Neural cell (in vitro differentiated cells): Measurements from ENCODE around the gene DDX39B. TPM values are rescaled to one million over a fixed set of nuclear protein-coding genes. Genes with fewer than 3 reads are reported as not detected.

Experiments used
- H2AFZ ChIP-seq: fragments of 200-600, 300-800 bp; sonication (generic), shearing (Covaris generic); 2 replicates; pipeline ENCODE4 v1.6.0; 2014; ENCODE audit warnings: low read depth, mild to moderate bottlenecking, antibody characterized with exemption, low read length, moderate library complexity
- H3F3A ChIP-seq: fragments of 200-600 bp; shearing (Covaris generic); 2 replicates; pipeline ENCODE4 v1.6.1; 2016; ENCODE audit warnings: mild to moderate bottlenecking, moderate library complexity, mixed read lengths, antibody characterized with exemption, low read length; ENCODE audit not compliant: insufficient read depth, poor library complexity, severe bottlenecking
- H3K27ac ChIP-seq: fragments of 200-600, 300-800 bp; sonication (generic), shearing (Covaris generic); 2 replicates; pipeline ENCODE4 v1.5.1; 2014; ENCODE audit warnings: mild to moderate bottlenecking, low read length, moderate library complexity
- H3K27me3 ChIP-seq: fragments of 300-800, 200-600 bp; sonication (generic), shearing (Covaris generic); 2 replicates; pipeline ENCODE4 v1.6.0; 2014; ENCODE audit warnings: mild to moderate bottlenecking, low read depth, low read length, moderate library complexity; ENCODE audit not compliant: insufficient read depth
- H3K36me3 ChIP-seq: fragments of 300-800, 200-600 bp; sonication (generic), shearing (Covaris generic); 2 replicates; pipeline ENCODE4 v1.5.1; 2014; ENCODE audit warnings: mild to moderate bottlenecking, antibody characterized with exemption, low read length, moderate library complexity; ENCODE audit not compliant: insufficient read depth
- H3K4me2 ChIP-seq: fragments of 300-800, 200-600 bp; sonication (generic), shearing (Covaris generic); 2 replicates; pipeline ENCODE4 v1.6.0; 2014; ENCODE audit warnings: mild to moderate bottlenecking, low read length
- H3K4me3 ChIP-seq: fragments of 300-800, 200-600 bp; sonication (generic), shearing (Covaris generic); 2 replicates; pipeline ENCODE4 v1.5.1; 2014; ENCODE audit warnings: mild to moderate bottlenecking, low read length, moderate library complexity
- H3K79me2 ChIP-seq: fragments of 200-600 bp; shearing (Covaris generic); replicated peaks from 2 replicates; pipeline ENCODE4 v1.6.0; 2014; ENCODE audit warnings: mild to moderate bottlenecking, low read length, moderate library complexity; ENCODE audit not compliant: insufficient read depth
- H3K9ac ChIP-seq: fragments of 300-800, 200-600 bp; sonication (generic), shearing (Covaris generic); 2 replicates; pipeline ENCODE4 v1.6.1; 2016; ENCODE audit warnings: mild to moderate bottlenecking, low read length, mixed read lengths
- H3K9me2 ChIP-seq: fragments of 200-600 bp; shearing (Covaris generic); 2 replicates; pipeline ENCODE4 v1.6.1; 2016; ENCODE audit warnings: mild to moderate bottlenecking, low read length, mixed read lengths; ENCODE audit not compliant: insufficient read depth
- H3K9me3 ChIP-seq: fragments of 200-600, 300-800 bp; sonication (generic), shearing (Covaris generic); 2 replicates; pipeline ENCODE4 v1.6.1; 2016; ENCODE audit warnings: mild to moderate bottlenecking, mixed run types, low read length, moderate library complexity, mixed read lengths
- H4K20me1 ChIP-seq: fragments of 200-600 bp; shearing (Covaris generic); 2 replicates; pipeline ENCODE4 v1.6.1; 2016; ENCODE audit warnings: mild to moderate bottlenecking, mixed run types; ENCODE audit not compliant: insufficient read depth
- EP300 ChIP-seq: fragments of 450-650 bp; conservative IDR thresholded peaks from 2 replicates; pipeline ENCODE4 v1.6.1; 2014; ENCODE audit warnings: antibody characterized with exemption, mild to moderate bottlenecking, moderate library complexity; ENCODE audit not compliant: poor library complexity, severe bottlenecking
- EZH2 ChIP-seq: fragments of 200-600, 300-800 bp; shearing (Covaris generic), sonication (generic); IDR thresholded peaks from 2 replicates; pipeline ENCODE4 v1.6.1; 2014; ENCODE audit warnings: antibody characterized with exemption, low read length, borderline replicate concordance, mild to moderate bottlenecking; ENCODE audit not compliant: insufficient read depth, poor library complexity, severe bottlenecking
- MXI1 ChIP-seq: fragments of 450-650 bp; conservative IDR thresholded peaks from 2 replicates; pipeline ENCODE4 v1.6.1; 2014; ENCODE audit warnings: antibody characterized with exemption, mild to moderate bottlenecking; ENCODE audit not compliant: poor library complexity, severe bottlenecking
- POLR2AphosphoS5 ChIP-seq: IDR thresholded peaks from 2 replicates; pipeline ENCODE4 v1.6.1; 2012
- RAD21 ChIP-seq: fragments of 450-650 bp; conservative IDR thresholded peaks from 2 replicates; pipeline ENCODE4 v1.6.1; 2014; ENCODE audit warnings: antibody characterized with exemption, mild to moderate bottlenecking, moderate library complexity
- SMC3 ChIP-seq: fragments of 450-650 bp; conservative IDR thresholded peaks from 2 replicates; pipeline ENCODE4 v1.6.1; 2014; ENCODE audit warnings: antibody characterized with exemption, mild to moderate bottlenecking, moderate library complexity; ENCODE audit not compliant: poor library complexity
- TAF1 ChIP-seq: IDR thresholded peaks from 2 replicates; pipeline ENCODE4 v1.6.1; 2012; ENCODE audit warnings: low read depth
- polyA plus RNA-seq: library from polyadenylated mRNA; depleted of rRNA; stranded (reverse); fragments of >200 nt; gene quantifications from 2 replicates; pipeline ENCODE4 v1.2.3, GENCODE V29; 2014
- TF ChIP-seq, protein P1 (sequence below): fragments of 450-650 bp; IDR thresholded peaks from 2 replicates; pipeline ENCODE4 v1.5.1; 2014; ENCODE audit warnings: antibody characterized with exemption, mild to moderate bottlenecking, moderate library complexity; ENCODE audit not compliant: poor library complexity, severe bottlenecking
- TF ChIP-seq, protein P2 (sequence below): IDR thresholded peaks from 2 replicates; pipeline ENCODE4 v1.6.1; 2012; ENCODE audit warnings: borderline replicate concordance

The DDX39B gene
- polyA plus RNA-seq, 1 donor from 2014 or later: 313 TPM

DNA sequence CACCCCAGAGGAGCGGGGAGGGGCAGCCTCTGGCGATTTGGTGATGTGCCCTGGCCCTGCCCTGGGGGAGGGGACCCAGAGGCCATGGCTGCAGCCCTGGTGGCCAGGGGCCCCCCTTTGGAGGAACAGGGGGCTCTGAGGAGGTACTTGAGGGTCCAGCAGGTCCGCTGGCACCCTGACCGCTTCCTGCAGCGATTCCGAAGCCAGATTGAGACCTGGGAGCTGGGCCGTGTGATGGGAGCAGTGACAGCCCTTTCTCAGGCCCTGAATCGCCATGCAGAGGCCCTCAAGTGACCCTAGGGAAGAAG is 16.5 kb upstream of the DDX39B start:
- Histone ChIP-seq H3K27ac (no peak overlapping the region), H3K9ac (no peak overlapping the region), H3K4me3 (no peak overlapping the region), H4K20me1 (no peaks in the 10 kb centered on the region), H3K9me2 (no peaks in the 10 kb centered on the region), H3K36me3 (no peaks in the 10 kb centered on the region), H3K27me3 (no peaks in the 10 kb centered on the region), H2AFZ (no peak overlapping the region), H3K79me2 (peaks cover 11% of the 10 kb centered on the region), H3K9me3 (no peaks in the 10 kb centered on the region), H3K4me2 (no peak overlapping the region), H3F3A (no peaks in the 10 kb centered on the region)
- TF ChIP-seq MXI1: no peak
- no peak for TF ChIP-seq POLR2AphosphoS5
- no peak for TF ChIP-seq EZH2

GRCh38 chr6:31557443-31558317 is 15.9 kb upstream of the DDX39B start:
- H3K9me2 ChIP-seq: no peaks in the 10 kb centered on the region
- no peak overlapping the region for H3K9ac ChIP-seq
- H3K79me2 ChIP-seq: peaks cover 11% of the 10 kb centered on the region
- no peak overlapping the region for H3K4me3 ChIP-seq
- H2AFZ ChIP-seq: no peak overlapping the region
- no peak overlapping the region for H3K4me2 ChIP-seq
- no peaks in the 10 kb centered on the region for H3F3A ChIP-seq
- no peaks in the 10 kb centered on the region for H3K36me3 ChIP-seq
- TF ChIP-seq RAD21 (no peak), EP300 (no peak), EZH2 (no peak), TAF1 (no peak), SMC3 (no peak), POLR2AphosphoS5 (no peak), MXI1 (no peak)
- TF ChIP-seq, protein P1, sequence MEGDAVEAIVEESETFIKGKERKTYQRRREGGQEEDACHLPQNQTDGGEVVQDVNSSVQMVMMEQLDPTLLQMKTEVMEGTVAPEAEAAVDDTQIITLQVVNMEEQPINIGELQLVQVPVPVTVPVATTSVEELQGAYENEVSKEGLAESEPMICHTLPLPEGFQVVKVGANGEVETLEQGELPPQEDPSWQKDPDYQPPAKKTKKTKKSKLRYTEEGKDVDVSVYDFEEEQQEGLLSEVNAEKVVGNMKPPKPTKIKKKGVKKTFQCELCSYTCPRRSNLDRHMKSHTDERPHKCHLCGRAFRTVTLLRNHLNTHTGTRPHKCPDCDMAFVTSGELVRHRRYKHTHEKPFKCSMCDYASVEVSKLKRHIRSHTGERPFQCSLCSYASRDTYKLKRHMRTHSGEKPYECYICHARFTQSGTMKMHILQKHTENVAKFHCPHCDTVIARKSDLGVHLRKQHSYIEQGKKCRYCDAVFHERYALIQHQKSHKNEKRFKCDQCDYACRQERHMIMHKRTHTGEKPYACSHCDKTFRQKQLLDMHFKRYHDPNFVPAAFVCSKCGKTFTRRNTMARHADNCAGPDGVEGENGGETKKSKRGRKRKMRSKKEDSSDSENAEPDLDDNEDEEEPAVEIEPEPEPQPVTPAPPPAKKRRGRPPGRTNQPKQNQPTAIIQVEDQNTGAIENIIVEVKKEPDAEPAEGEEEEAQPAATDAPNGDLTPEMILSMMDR: no peak
- TF ChIP-seq, protein P2, sequence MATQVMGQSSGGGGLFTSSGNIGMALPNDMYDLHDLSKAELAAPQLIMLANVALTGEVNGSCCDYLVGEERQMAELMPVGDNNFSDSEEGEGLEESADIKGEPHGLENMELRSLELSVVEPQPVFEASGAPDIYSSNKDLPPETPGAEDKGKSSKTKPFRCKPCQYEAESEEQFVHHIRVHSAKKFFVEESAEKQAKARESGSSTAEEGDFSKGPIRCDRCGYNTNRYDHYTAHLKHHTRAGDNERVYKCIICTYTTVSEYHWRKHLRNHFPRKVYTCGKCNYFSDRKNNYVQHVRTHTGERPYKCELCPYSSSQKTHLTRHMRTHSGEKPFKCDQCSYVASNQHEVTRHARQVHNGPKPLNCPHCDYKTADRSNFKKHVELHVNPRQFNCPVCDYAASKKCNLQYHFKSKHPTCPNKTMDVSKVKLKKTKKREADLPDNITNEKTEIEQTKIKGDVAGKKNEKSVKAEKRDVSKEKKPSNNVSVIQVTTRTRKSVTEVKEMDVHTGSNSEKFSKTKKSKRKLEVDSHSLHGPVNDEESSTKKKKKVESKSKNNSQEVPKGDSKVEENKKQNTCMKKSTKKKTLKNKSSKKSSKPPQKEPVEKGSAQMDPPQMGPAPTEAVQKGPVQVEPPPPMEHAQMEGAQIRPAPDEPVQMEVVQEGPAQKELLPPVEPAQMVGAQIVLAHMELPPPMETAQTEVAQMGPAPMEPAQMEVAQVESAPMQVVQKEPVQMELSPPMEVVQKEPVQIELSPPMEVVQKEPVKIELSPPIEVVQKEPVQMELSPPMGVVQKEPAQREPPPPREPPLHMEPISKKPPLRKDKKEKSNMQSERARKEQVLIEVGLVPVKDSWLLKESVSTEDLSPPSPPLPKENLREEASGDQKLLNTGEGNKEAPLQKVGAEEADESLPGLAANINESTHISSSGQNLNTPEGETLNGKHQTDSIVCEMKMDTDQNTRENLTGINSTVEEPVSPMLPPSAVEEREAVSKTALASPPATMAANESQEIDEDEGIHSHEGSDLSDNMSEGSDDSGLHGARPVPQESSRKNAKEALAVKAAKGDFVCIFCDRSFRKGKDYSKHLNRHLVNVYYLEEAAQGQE: no peak
- H3K27me3 ChIP-seq: no peaks in the 10 kb centered on the region
- no peak overlapping the region for H3K27ac ChIP-seq
- H4K20me1 ChIP-seq: no peaks in the 10 kb centered on the region
- H3K9me3 ChIP-seq: no peaks in the 10 kb centered on the region
